ENCODE data around the gene ADAMTS15. TPM values are rescaled to one million over a fixed set of nuclear protein-coding genes. Genes with fewer than 3 reads are reported as not detected.

The ADAMTS15 gene
- total and polyA plus RNA-seq, 12 donors = 0.68 to 3.7 (median 2.2) TPM

GRCh38 chr11:130427581-130428315 is 20.7 kb upstream of the ADAMTS15 start:
- no peaks in the 10 kb centered on the region for H3K36me3 ChIP-seq (replicated peaks in 1 of 2)
- DNase-seq = no peak
- no peak overlapping the region for H3K27ac ChIP-seq
- intact Hi-C loops (cut with DNase I) = loop anchor here (5.0 kb wide), 1 partner anchor 215 kb away; no protein-coding TSS in a partner anchor
- H3K9me3 ChIP-seq (replicated peaks in 1 of 3) = no peaks in the 10 kb centered on the region
- H3K27me3 ChIP-seq = peaks cover 49% of the 10 kb centered on the region
- 0 to 1% (median 1%) methylated on average over 11 to 83 of the region's 84 CpGs for WGBS, 4 donors
- H3K4me1 ChIP-seq (replicated peaks in 1 of 2) = peaks cover 6% of the 10 kb centered on the region in 2 donors
- TF ChIP-seq, protein P1, sequence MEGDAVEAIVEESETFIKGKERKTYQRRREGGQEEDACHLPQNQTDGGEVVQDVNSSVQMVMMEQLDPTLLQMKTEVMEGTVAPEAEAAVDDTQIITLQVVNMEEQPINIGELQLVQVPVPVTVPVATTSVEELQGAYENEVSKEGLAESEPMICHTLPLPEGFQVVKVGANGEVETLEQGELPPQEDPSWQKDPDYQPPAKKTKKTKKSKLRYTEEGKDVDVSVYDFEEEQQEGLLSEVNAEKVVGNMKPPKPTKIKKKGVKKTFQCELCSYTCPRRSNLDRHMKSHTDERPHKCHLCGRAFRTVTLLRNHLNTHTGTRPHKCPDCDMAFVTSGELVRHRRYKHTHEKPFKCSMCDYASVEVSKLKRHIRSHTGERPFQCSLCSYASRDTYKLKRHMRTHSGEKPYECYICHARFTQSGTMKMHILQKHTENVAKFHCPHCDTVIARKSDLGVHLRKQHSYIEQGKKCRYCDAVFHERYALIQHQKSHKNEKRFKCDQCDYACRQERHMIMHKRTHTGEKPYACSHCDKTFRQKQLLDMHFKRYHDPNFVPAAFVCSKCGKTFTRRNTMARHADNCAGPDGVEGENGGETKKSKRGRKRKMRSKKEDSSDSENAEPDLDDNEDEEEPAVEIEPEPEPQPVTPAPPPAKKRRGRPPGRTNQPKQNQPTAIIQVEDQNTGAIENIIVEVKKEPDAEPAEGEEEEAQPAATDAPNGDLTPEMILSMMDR (IDR thresholded peaks at IDR 0.05) = no peak
- no peak for TF ChIP-seq POLR2A (IDR thresholded peaks at IDR 0.05)
- H3K4me3 ChIP-seq = peak overlapping the region in 1 of 4 donors; percentile 47

- peak within 1 kb of the TSS in 1 of 4 donors; percentile 47 for H3K4me3 ChIP-seq
- intact Hi-C loops (cut with DNase I) = loop anchor here (5.0 kb wide), 1 partner anchor 216 kb away; no protein-coding TSS in a partner anchor
- DNase-seq = no peak
- no peaks in the 10 kb centered on the region for H3K9me3 ChIP-seq (replicated peaks in 1 of 3)
- H3K27ac ChIP-seq = no peak within 1 kb of the TSS
- 3 to 9% (median 5%) methylated on average over 27 to 64 of the region's 64 CpGs for WGBS, 4 donors
- peaks cover 6% of the 10 kb centered on the region in 2 donors for H3K4me1 ChIP-seq (replicated peaks in 1 of 2)
- TF ChIP-seq, protein P1 (IDR thresholded peaks at IDR 0.05) = no peak
- no peak for TF ChIP-seq POLR2A (IDR thresholded peaks at IDR 0.05)
- H3K36me3 ChIP-seq (replicated peaks in 1 of 2) = no peaks in the 10 kb centered on the region
- H3K27me3 ChIP-seq = peaks cover 49% of the 10 kb centered on the region
Observed at GRCh38 chr11:130428316-130429119, 19.9 kb upstream of the ADAMTS15 start, which contains the start of gene ADAMTS8. ADAMTS8 (minus strand) TSS chr11:130428609; CDS start chr11:130428286, 323 bp downstream.

GRCh38 chr11:130429120-130429681 is 19.2 kb upstream of the ADAMTS15 start:
- peaks cover 49% of the 10 kb centered on the region for H3K27me3 ChIP-seq
- 68 to 80% (median 74%) methylated on average over 2 of the region's 2 CpGs for WGBS, 4 donors

More at GRCh38 chr11:130429120-130429681, 19.2 kb upstream of the ADAMTS15 start:
- DNase-seq = no peak
- Histone ChIP-seq H3K36me3 (replicated peaks in 1 of 2) (no peaks in the 10 kb centered on the region), H3K4me3 (no peak overlapping the region), H3K4me1 (replicated peaks in 1 of 2) (peaks cover 6% of the 10 kb centered on the region in 2 donors), H3K27ac (no peak overlapping the region), H3K9me3 (replicated peaks in 1 of 3) (no peaks in the 10 kb centered on the region)
- intact Hi-C loops (cut with DNase I) = loop anchor here (5.0 kb wide), 1 partner anchor 217 kb away; no protein-coding TSS in a partner anchor
- TF ChIP-seq POLR2A (IDR thresholded peaks at IDR 0.05) = no peak
- TF ChIP-seq, protein P1 (IDR thresholded peaks at IDR 0.05) = no peak
